Nephron (organoid): ENCODE data around the gene PNMA5.
A peak's percentile ranks its signal among the peaks of the same experiment; 100 is the strongest.

ENCODE experiments used
- H3K27ac Mint-ChIP-seq, 3 experiments: 2 replicates each; pipeline ENCODE4 v1.8.0; 2020; ENCODE audit warnings: mixed read lengths in 3 of 3, mild to moderate bottlenecking in 2 of 3, moderate library complexity in 1 of 3
- H3K27me3 Mint-ChIP-seq: 2 replicates; pipeline ENCODE4 v1.8.0; 2021; ENCODE audit warnings: low read depth, mild to moderate bottlenecking, moderate library complexity, mixed read lengths
- H3K36me3 Mint-ChIP-seq: 2 replicates; pipeline ENCODE4 v1.8.0; 2020; ENCODE audit warnings: low read depth, mixed read lengths
- H3K4me1 Mint-ChIP-seq: 2 replicates; pipeline ENCODE4 v1.8.0; 2020; ENCODE audit warnings: mixed read lengths
- H3K4me3 Mint-ChIP-seq, 3 experiments: 2 replicates each; pipeline ENCODE4 v1.8.0; 2020; ENCODE audit warnings: mild to moderate bottlenecking in 3 of 3, mixed read lengths in 3 of 3, moderate library complexity in 2 of 3
- H3K9me3 Mint-ChIP-seq: 2 replicates; pipeline ENCODE4 v1.8.0; 2020; ENCODE audit warnings: mixed read lengths
- TF ChIP-seq, protein P1 (sequence below), 3 experiments: fragments of 200-600 bp; sonication (generic); IDR thresholded peaks; one replicate each; pipeline ENCODE4 v1.5.0; 2021; ENCODE audit warnings: antibody characterized with exemption in 3 of 3; ENCODE audit not compliant: unreplicated experiment in 3 of 3

PNMA5 gene

GRCh38 chrX:152949114-152949513, 44.8 kb downstream of the PNMA5 start:
- H3K4me1 Mint-ChIP-seq = peaks cover 5% of the 10 kb centered on the region
- peaks cover 16% of the 10 kb centered on the region for H3K9me3 Mint-ChIP-seq

DNA sequence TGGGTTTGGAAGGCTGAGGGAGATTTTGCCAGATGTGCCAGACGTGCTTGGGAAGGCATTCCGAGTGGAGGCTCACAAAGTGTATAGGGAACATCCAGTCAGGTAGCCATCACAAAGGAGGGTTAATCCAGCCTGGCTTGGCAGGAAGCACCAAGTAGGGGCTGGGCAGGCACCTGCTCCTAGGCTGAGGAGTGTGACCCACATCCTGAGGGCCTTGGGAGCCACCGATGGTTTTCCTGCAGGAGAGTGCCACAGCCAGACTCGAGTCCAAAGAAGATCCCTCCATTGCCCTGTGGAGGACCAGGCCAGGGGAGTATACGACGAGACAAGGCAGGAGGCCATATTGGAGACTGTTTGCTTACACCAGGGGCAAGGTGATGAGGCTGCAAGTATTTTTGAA, 47.2 kb downstream of the PNMA5 start:
- Mint-ChIP-seq H3K27ac (peak overlapping the region in 1 of 3 experiments; percentile 19), H3K4me1 (peaks cover 5% of the 10 kb centered on the region), H3K36me3 (peaks cover 7% of the 10 kb centered on the region), H3K27me3 (no peaks in the 10 kb centered on the region), H3K9me3 (peaks cover 18% of the 10 kb centered on the region), H3K4me3 (no peak overlapping the region)
- TF ChIP-seq, protein P1, sequence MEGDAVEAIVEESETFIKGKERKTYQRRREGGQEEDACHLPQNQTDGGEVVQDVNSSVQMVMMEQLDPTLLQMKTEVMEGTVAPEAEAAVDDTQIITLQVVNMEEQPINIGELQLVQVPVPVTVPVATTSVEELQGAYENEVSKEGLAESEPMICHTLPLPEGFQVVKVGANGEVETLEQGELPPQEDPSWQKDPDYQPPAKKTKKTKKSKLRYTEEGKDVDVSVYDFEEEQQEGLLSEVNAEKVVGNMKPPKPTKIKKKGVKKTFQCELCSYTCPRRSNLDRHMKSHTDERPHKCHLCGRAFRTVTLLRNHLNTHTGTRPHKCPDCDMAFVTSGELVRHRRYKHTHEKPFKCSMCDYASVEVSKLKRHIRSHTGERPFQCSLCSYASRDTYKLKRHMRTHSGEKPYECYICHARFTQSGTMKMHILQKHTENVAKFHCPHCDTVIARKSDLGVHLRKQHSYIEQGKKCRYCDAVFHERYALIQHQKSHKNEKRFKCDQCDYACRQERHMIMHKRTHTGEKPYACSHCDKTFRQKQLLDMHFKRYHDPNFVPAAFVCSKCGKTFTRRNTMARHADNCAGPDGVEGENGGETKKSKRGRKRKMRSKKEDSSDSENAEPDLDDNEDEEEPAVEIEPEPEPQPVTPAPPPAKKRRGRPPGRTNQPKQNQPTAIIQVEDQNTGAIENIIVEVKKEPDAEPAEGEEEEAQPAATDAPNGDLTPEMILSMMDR (IDR thresholded peaks at IDR 0.05; ENCODE audit: unreplicated experiment in 3 of 3) = no peak

More at GRCh38 chrX:152949114-152949513, 44.8 kb downstream of the PNMA5 start:
- Mint-ChIP-seq H3K27me3 (no peaks in the 10 kb centered on the region), H3K36me3 (peaks cover 7% of the 10 kb centered on the region), H3K27ac (no peak overlapping the region), H3K4me3 (no peak overlapping the region)
- TF ChIP-seq, protein P1 (IDR thresholded peaks at IDR 0.05; ENCODE audit: unreplicated experiment in 3 of 3) = no peak

GRCh38 chrX:152945021-152945979, 48.6 kb downstream of the PNMA5 start:
- no peak overlapping the region for H3K27ac Mint-ChIP-seq
- peaks cover 26% of the 10 kb centered on the region for H3K9me3 Mint-ChIP-seq
- peaks cover 10% of the 10 kb centered on the region for H3K4me1 Mint-ChIP-seq
- TF ChIP-seq, protein P1 (IDR thresholded peaks at IDR 0.05; ENCODE audit: unreplicated experiment in 3 of 3) = no peak
- peaks cover 7% of the 10 kb centered on the region for H3K36me3 Mint-ChIP-seq
- no peak overlapping the region for H3K4me3 Mint-ChIP-seq
- H3K27me3 Mint-ChIP-seq = no peaks in the 10 kb centered on the region

GRCh38 chrX:152943826-152944225, 50.1 kb downstream of the PNMA5 start:
- Mint-ChIP-seq H3K27me3 (no peaks in the 10 kb centered on the region), H3K4me3 (no peak overlapping the region), H3K36me3 (peaks cover 7% of the 10 kb centered on the region), H3K4me1 (peaks cover 10% of the 10 kb centered on the region), H3K9me3 (peaks cover 26% of the 10 kb centered on the region), H3K27ac (no peak overlapping the region)
- TF ChIP-seq, protein P1 (IDR thresholded peaks at IDR 0.05; ENCODE audit: unreplicated experiment in 3 of 3) = no peak

GRCh38 chrX:152942077-152942442, 51.9 kb downstream of the PNMA5 start:
- peaks cover 7% of the 10 kb centered on the region for H3K36me3 Mint-ChIP-seq
- peaks cover 10% of the 10 kb centered on the region for H3K4me1 Mint-ChIP-seq
- no peaks in the 10 kb centered on the region for H3K27me3 Mint-ChIP-seq
- peaks cover 27% of the 10 kb centered on the region for H3K9me3 Mint-ChIP-seq
- peak overlapping the region; percentile 73 to 90 (median 82) for H3K4me3 Mint-ChIP-seq
- TF ChIP-seq, protein P1 (IDR thresholded peaks at IDR 0.05; ENCODE audit: unreplicated experiment in 3 of 3) = no peak
- peak overlapping the region; percentile 42 to 62 (median 49) for H3K27ac Mint-ChIP-seq
